NCI-H128 (cell line): ENCODE measurements around the gene BICC1.

Source experiments
- DNase-seq: peaks from one replicate; lab custom pipeline; 2025; ENCODE audit not compliant: unreplicated experiment; lab: John Stamatoyannopoulos, UW

Gene BICC1

GRCh38 chr10:58556516-58557165, 44.0 kb downstream of the BICC1 start:
- DNase-seq, result no peak

DNA sequence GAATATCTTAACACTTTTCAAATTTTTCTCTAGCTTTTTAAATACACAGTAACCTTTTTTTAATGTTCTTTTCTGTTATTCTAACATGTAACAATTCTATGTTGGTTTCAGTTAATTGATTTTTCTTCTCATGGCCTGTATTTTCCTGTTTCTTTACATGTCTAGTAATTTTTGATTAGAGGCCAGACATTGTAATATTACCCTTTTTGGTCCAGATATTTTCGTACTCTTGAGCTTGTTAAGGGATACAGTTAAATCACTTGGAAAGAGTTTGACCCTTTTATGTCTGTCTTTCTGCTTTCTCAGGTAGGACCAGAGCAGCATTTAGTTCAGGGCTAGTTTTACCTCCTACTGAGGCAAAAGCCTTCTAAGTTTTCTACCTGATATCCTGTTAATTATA, 45.0 kb downstream of the BICC1 start:
- DNase-seq, result no peak

GRCh38 chr10:58560068-58560467, 47.4 kb downstream of the BICC1 start:
- DNase-seq, result no peak

GRCh38 chr10:58565271-58565670, 52.6 kb downstream of the BICC1 start:
- DNase-seq, result no peak

DNA sequence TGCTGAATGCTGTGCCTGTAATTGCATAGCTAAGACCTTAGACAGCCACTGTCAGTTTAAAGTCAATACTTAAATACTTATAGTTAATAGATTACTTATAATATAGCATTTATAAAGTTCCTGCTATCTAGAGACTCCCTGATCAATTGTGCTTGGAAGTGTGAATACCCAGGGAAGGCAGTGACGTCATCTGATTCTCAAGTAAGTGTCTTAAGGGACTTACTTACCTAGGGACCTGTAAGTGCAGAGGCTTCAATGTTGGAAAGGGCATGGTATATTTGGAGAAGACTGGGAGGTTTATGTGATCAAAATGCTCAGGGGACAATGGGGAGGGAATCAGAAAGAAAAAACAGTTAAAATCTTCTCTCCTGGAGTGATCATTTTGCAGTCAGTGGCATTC, 55.0 kb downstream of the BICC1 start:
- no peak for DNase-seq

- DNase-seq, result no peak
Observed at GRCh38 chr10:58568428-58568935, 55.8 kb downstream of the BICC1 start.

GRCh38 chr10:58570307-58570723, 57.6 kb downstream of the BICC1 start:
- no peak for DNase-seq

- no peak for DNase-seq
Observed at GRCh38 chr10:58570979-58571378, 58.3 kb downstream of the BICC1 start.

DNA sequence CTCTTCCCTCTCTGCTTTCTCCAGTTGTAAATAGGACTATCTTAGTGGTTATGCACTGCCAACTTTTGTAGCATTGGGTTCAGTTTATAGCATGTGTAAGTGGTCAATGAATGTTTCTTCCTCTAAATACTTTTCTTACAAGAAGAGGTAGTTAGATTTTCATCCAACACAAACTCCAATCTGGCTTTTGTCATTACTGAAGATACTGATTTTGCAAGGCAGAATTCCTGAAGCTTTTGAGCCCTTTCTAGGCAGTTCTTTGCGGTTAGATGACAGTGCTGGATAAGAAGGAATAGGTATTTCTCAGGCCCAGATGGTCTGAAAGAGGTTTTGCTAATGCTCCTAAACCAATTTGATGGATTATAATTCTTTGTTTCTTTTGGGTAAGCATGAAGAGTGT, 60.5 kb downstream of the BICC1 start:
- DNase-seq, result no peak

GRCh38 chr10:58574058-58574457, 61.4 kb downstream of the BICC1 start:
- no peak for DNase-seq

GRCh38 chr10:58575491-58575890, 62.8 kb downstream of the BICC1 start:
- no peak for DNase-seq

DNA sequence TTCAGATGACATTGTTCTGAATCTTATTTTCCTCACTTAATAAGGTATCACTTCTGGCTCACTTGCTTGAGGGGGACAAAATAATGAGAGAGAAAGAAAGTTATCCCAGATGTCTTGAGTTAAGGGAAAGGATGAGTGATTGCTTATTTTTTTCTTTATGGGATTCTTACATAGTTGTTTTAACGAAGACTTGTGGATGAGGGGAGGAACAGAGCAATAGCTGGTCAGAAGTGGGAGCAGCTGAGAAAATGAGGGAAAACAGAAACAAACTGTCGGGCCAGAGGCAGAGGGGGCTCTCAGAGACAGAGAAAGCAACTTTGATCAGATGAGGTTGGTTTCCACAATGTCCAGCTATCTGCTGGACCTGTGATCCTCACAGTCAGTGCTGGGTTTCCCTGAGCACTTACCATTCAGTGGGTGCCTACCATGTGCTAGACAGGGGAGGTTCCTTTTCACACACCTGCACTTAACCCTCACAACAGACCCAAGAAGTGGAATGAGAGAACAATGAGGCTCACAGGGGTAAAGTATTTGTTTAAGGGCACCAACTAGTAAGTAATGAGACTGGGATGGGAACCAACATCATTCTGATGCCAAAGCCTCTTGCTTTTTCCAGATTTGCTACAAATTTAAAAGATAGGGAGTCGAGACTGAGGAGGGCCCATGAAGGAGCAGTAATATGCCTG, 64.2 kb downstream of the BICC1 start:
- no peak for DNase-seq

DNA sequence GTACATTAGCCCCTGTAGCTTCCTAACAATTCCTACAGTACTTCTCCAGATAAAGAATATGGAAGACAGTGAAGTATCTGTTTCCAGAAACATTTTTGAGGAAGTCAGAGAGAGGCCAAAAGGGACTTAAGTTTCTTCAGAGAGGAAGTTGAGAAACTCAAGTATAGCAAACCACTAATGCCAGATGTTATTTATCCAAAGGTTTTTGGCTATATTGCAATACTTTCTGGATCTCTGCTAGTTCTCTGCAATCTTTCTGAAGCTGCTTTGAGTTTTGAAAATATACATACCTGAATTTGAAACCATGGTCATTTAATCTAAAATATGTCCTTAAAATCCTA, 64.7 kb downstream of the BICC1 start:
- no peak for DNase-seq

DNA sequence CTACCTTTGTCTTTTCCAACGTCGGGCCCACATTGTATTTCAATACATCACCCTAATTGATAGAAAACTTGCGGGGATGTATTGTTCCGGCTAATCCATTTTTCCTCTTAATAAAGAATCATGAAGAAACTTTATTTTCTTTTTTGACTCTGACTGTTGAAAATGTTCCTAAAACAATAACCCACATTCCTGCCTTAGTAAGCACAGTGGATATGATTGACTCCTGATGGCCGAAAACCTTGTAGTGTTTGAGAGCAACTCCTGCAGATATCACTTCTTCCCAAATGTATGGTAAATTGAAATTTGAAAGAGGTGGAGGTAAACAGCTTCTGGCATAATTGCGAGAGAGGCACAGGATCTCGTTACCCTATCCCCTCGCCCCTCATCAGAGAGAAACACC, 65.7 kb downstream of the BICC1 start:
- DNase-seq, result no peak

DNA sequence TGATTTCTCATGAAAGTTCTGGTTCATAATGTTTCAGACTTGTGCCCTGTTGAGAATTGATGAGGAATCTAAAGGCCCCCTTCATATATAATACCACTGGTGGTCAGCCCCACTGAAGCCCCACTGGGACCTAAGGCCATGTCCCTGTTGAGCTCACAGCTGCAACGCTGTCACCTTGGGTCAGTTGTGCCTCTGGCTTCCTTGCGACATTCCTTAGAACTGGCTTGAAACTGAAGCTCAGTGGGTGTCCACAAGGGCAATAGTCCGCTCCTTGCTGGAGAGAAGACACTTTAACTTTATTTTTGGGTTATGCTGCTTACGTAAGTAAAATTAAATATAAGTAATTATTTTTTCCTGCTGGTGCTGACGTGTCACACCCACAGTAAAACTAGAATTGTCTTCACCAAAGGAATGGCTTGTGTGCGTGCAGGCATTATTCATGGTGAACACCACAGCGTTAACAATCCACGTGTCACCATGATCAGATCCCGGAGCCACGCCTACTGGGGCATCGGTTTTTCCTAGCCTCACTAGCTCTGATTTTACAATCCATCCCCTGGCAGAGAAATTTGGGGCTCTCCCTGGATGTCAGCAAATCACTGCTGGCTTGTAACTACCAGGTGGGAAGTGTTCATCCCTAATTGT, 66.5 kb downstream of the BICC1 start:
- DNase-seq, result no peak

DNA sequence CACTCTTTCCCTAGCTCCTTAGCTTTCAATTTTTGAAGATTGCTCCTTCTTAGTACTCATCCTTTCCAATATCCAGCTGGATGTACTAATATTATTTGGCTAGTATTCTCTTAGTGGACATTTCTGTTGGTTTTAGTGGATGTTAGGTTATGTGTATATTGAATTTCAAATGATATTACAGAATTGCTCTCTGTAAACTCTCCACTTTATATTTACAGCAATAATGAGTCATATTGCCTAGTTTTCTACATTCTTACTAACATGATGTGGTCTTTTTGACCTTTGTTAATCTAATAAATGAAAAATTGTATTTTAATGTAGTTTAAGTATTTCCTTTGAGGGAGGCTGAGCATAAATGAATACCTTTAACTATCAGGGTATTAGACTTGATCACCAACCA, 69.4 kb downstream of the BICC1 start:
- DNase-seq, result no peak

- no peak for DNase-seq
Observed at GRCh38 chr10:58585435-58585834, 72.8 kb downstream of the BICC1 start.

DNA sequence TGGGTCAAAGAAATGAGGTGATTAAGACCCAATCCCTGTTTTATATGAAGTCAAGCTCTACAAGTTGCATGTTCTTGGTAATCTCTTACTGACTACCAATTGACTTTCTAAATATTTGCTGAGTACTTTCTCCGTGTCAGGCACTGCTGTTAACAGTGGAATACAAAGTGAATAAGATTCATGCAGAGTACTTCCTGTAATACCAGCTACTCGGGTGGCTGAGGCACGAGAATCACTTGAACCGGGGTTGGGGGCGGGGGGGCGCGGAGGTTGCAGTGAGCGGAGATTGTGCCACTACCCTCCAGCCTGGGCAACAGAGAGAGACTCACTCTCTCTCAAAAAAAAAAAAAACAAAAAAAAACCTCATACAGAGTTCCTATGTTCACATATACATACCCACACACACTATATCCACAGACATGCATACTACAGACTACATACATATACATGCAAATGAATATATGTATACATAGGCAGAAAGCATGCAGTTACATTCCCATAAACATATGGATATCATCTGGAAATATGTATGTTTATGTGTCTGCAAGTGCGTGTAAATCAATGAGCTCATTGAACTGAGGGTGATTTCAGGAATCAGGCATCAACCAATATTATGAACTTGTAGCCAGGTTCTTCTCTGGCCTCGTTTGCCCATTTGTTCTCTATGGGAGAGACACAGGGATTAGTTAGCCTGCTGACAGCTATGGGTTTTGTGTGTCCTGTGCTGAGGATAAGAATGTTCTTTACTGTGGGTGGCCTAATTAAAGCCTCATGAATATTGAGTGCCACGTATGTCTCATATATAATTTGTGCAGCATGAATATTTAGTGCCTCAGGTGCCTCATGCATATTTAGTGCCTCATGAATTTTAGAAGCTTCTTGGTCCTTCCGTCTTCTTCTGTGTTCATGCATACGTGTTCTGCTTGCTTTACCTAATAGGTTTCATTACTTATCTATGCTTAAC, 73.9 kb downstream of the BICC1 start:
- DNase-seq, result no peak

- DNase-seq, result no peak
Observed at GRCh38 chr10:58587676-58588075, 75.0 kb downstream of the BICC1 start.

DNA sequence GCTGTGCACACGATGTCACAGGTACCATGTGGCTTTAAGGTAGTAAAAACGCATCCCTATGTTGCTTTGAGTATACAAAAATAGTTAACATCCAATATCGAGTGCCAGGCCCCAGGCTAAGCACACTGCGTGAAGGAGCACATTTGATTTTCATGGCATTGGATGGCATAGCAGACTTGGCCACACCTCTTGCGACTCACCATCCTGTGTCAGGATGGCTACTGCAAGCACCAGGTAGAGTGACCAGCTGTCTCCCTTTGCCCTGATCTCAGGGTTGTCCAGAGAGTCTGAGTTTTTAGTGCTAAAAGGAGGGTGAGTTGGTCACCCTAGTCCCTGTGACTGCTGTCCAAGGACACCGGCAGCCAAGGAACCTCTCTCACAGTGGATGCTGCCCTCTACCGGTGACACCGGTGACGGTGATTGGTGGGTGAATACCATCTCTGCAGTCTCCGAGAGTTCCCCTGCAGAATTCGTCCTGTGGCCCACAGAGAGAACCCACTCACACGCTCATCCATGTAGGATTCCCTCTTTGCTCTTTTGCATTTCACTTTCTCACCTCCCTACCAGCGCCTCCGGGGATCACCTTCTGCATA, 76.1 kb downstream of the BICC1 start:
- DNase-seq, result no peak
